ENCODE data around the gene SEMA5A. TPM values are rescaled to one million over a fixed set of nuclear protein-coding genes. Genes with fewer than 3 reads are reported as not detected.

The SEMA5A gene
- total RNA-seq, 3 donors from 2014 or later, result 0.03 to 0.26 (median 0.14) TPM

DNA sequence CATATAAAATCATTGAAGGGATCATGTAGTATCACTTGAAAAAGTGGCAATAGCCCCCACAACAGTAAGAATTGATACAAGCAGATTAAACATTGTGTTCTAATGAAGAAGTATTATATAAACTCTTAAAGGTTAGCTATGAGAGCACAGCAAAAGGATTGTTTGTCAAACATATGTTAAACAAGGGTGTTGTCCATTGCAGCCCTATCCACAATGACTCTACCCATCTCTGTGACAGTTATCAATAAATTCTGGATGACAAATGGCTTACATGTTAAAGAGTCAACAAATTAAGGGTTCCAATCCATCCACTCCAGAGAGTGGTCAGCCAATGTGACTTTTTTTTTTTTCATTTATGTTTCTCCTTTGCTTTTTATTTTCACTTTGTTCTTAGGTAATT, 238.7 kb downstream of the SEMA5A start:
- H3K27me3 Mint-ChIP-seq (ENCODE audit: low read depth), result no peaks in the 10 kb centered on the region
- no peak for DNase-seq
- H3K9me3 Mint-ChIP-seq, result no peaks in the 10 kb centered on the region
- no peak for ATAC-seq
- H3K4me1 Mint-ChIP-seq (ENCODE audit: low read depth), result no peaks in the 10 kb centered on the region
- no peaks in the 10 kb centered on the region for H3K36me3 Mint-ChIP-seq (ENCODE audit: insufficient read depth)
- H3K4me3 Mint-ChIP-seq, result no peak overlapping the region

DNA sequence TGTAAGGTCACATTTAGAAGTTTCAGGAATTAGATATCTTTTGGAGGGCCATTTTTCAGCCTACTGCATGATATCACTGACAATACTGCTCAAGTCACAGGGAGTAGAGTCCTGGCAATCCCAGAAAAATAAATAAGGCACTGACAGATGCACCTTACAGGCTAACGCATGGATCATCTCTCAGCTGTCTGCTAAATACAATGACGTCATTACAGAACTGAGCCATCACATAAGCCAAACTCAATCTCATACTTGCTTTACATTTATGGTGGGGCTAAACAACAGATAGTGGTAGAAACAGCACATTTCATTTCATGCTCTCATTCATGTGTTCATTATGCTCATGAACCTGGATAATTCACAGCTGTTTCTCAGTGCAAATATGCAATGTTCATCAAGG, 243.7 kb downstream of the SEMA5A start:
- peaks cover 7% of the 10 kb centered on the region for H3K9me3 Mint-ChIP-seq
- no peaks in the 10 kb centered on the region for H3K4me1 Mint-ChIP-seq (ENCODE audit: low read depth)
- no peak for ATAC-seq
- no peaks in the 10 kb centered on the region for H3K27me3 Mint-ChIP-seq (ENCODE audit: low read depth)
- DNase-seq, result no peak
- no peak overlapping the region for H3K4me3 Mint-ChIP-seq
- H3K36me3 Mint-ChIP-seq (ENCODE audit: insufficient read depth), result no peaks in the 10 kb centered on the region

DNA sequence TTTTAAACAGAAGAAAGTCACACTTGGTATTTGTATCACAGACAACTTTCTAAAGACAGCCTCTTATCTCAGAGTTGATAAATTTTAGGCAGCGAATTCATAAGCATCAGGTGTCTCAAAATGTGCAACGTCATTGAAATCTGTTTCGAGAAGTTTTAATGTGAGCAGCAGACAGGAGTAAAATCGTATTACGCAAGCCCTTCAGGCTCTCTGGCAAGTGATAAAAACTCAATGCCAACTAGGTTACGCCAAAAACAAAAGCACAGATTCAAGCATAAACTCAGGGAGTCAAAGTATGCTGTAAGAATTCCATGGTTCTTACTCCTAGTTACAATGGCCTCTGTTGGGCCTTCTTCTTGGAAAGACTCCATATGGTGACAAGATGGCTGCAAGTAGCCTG, 244.7 kb downstream of the SEMA5A start:
- ATAC-seq, result no peak
- no peak for DNase-seq
- no peaks in the 10 kb centered on the region for H3K27me3 Mint-ChIP-seq (ENCODE audit: low read depth)
- no peaks in the 10 kb centered on the region for H3K4me1 Mint-ChIP-seq (ENCODE audit: low read depth)
- no peak overlapping the region for H3K4me3 Mint-ChIP-seq
- H3K36me3 Mint-ChIP-seq (ENCODE audit: insufficient read depth), result no peaks in the 10 kb centered on the region
- peaks cover 7% of the 10 kb centered on the region for H3K9me3 Mint-ChIP-seq

DNA sequence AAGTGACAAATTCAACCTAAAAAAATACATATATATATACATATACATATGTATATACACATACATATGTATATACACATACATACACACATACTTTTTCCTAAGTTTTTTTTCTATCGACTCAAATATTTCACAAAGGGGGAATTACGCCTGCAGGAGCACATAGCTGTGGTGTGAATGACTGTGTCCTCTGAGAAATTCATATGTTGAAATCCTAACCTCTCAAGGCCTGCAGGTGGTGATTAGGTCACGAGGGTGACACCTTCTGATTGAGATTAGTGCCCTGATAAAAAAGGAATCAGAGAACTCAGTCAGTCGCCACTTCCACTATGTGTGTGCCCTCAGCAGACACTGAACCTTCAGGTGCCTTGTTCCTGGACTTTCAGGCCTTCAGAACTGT, 248.7 kb downstream of the SEMA5A start:
- Mint-ChIP-seq H3K27me3 (ENCODE audit: low read depth) (no peaks in the 10 kb centered on the region), H3K4me3 (no peak overlapping the region), H3K9me3 (peaks cover 12% of the 10 kb centered on the region), H3K36me3 (ENCODE audit: insufficient read depth) (no peaks in the 10 kb centered on the region), H3K4me1 (ENCODE audit: low read depth) (no peaks in the 10 kb centered on the region)
- DNase-seq, result no peak
- ATAC-seq, result no peak

DNA sequence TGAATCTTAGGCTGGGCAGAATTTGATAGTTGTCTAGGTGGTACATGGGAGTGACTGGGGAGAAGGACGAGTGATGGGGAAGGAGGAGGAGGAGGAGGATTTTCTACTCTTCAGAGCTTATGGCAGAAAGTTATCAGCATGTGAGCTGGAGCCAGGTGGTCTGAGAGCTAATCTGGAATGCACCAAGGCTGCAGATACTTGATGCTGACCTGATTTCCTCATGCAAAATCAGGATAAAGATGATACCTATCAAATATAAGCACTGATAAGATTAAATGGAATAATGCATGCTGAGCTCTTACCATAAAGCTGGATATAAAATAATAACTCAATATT, 250.4 kb downstream of the SEMA5A start:
- Mint-ChIP-seq H3K4me1 (ENCODE audit: low read depth) (no peaks in the 10 kb centered on the region), H3K4me3 (no peak overlapping the region)

DNA sequence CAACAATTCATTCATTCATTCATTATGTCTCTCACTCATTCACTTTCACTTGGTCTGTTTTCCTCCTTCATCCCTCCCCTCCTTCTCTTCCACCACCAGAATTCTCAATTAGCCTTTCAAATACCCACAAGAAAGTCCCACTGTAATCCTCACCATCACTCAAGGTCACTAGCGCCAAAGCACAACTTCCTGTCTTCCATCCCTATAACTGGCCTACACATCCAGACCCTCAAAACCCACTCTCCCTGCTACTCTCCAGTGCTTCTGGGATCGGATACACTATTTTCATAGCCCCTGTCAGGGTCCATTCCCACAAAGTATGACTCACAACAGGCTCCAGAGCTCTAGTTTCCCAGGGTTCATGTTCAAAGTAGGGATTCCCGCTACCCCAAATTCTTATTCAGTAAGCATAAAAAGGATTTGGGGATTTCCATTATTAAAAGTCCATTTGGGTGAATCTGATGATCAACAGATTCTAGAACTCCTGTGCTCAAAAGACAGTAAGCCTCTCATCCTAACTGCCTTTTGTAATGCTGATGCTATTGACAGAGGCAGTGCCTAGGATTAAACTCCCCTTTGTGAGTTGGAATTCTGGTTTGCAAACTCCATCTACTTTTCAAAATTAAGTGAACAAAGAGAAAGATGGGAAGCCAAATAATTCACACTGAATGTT, 250.9 kb downstream of the SEMA5A start:
- no peak for ATAC-seq

More for the DNA sequence above, 250.4 kb downstream of the SEMA5A start:
- Mint-ChIP-seq H3K9me3 (peaks cover 12% of the 10 kb centered on the region), H3K27me3 (ENCODE audit: low read depth) (no peaks in the 10 kb centered on the region), H3K36me3 (ENCODE audit: insufficient read depth) (no peaks in the 10 kb centered on the region)
- DNase-seq (no peak), ATAC-seq (no peak)

DNA sequence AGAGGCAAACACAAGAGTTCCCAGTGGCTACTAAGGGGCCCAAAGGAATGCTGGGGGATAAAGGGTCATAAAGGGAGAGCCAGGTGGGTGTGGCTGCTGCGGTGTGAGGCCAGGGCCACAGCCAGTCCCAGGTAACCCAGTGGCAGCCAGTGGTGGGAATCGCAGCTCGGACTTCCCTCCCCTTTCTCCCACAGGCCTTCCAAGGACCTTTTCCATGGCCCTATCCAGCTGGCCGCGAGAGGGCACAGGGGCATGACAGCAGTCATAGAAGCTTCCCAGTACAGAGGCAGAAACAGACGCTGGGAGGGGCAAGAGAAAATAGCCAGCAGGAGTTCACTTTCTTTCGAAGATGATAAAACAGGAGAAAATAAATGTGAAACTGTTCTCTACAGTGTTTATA, 257.6 kb downstream of the SEMA5A start:
- Mint-ChIP-seq H3K36me3 (ENCODE audit: insufficient read depth) (no peaks in the 10 kb centered on the region), H3K4me3 (no peak overlapping the region), H3K9me3 (no peaks in the 10 kb centered on the region), H3K4me1 (ENCODE audit: low read depth) (no peaks in the 10 kb centered on the region), H3K27me3 (ENCODE audit: low read depth) (no peaks in the 10 kb centered on the region)
- DNase-seq (no peak), ATAC-seq (no peak)

More for the DNA sequence above, 250.9 kb downstream of the SEMA5A start:
- H3K9me3 Mint-ChIP-seq, result peaks cover 12% of the 10 kb centered on the region
- no peaks in the 10 kb centered on the region for H3K27me3 Mint-ChIP-seq (ENCODE audit: low read depth)
- no peak overlapping the region for H3K4me3 Mint-ChIP-seq
- DNase-seq, result no peak
- no peaks in the 10 kb centered on the region for H3K36me3 Mint-ChIP-seq (ENCODE audit: insufficient read depth)
- H3K4me1 Mint-ChIP-seq (ENCODE audit: low read depth), result no peaks in the 10 kb centered on the region

DNA sequence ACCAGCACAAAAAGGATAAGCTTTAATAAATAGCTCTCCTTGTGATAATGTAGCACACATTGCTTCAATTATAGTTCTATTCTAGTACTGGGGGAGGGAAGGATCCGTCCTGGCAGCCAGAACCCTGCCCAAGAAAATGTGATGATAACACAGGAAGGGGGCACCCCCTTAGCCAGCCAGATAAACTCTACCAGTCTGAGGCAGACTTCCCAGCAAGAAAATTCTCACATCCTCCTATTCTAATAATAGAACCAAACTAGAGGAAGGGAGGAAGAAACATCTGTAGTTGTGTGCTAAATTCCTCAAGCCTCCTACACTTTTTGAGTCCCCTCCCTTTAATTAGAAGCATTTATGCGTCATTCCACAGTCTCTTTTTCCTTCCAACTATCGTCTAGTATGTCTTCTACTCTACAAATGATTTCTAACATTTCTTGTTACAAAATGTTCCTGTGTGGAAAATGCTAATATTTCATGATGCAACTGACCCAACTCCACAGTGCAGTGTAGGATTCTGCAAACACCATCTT, 261.0 kb downstream of the SEMA5A start:
- Mint-ChIP-seq H3K27me3 (ENCODE audit: low read depth) (no peaks in the 10 kb centered on the region), H3K4me3 (no peak overlapping the region), H3K9me3 (peaks cover 3% of the 10 kb centered on the region), H3K4me1 (ENCODE audit: low read depth) (no peaks in the 10 kb centered on the region), H3K36me3 (ENCODE audit: insufficient read depth) (no peaks in the 10 kb centered on the region)
- DNase-seq (no peak), ATAC-seq (no peak)

DNA sequence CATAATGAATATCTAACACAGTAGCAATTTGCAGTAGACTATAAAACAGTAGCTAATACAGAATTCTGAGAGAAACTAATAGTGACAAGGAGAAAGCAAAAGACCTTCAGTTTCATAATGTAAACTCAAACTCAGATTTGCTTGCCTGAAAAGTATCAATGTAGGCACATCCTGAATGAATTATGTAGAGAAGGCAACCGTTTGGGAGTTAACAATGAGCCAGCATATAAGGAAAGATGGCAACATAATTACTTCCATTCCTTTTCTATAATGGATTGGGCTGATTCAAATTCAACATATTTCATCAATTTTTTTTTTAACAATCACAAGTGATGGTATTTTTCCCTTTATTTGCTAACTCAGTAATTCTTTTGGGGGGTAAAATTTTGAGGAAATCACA, 261.6 kb downstream of the SEMA5A start:
- Mint-ChIP-seq H3K9me3 (peaks cover 3% of the 10 kb centered on the region), H3K4me3 (no peak overlapping the region), H3K36me3 (ENCODE audit: insufficient read depth) (no peaks in the 10 kb centered on the region), H3K4me1 (ENCODE audit: low read depth) (no peaks in the 10 kb centered on the region), H3K27me3 (ENCODE audit: low read depth) (no peaks in the 10 kb centered on the region)
- no peak for ATAC-seq
- DNase-seq, result no peak

DNA sequence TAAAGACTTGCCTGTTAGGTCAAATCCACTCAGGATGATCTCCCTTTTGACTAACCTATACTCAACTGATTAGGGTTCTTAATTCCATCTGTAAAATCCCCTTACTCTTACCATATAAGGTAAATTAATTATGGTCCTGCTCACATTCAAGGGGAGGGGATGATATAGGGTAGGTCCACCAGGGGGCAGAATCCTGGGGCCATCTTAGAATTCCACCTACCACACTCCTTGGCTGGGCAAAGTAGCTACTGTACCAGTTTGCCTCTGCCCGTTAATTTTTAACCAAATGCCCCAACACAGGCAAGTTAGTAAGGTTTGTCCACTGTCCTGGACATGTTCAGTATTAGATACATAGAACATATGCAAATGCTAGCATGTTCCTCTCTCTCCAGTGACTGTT, 262.4 kb downstream of the SEMA5A start:
- ATAC-seq (no peak), DNase-seq (no peak)
- Mint-ChIP-seq H3K9me3 (peaks cover 3% of the 10 kb centered on the region), H3K4me3 (no peak overlapping the region), H3K36me3 (ENCODE audit: insufficient read depth) (no peaks in the 10 kb centered on the region), H3K4me1 (ENCODE audit: low read depth) (no peaks in the 10 kb centered on the region), H3K27me3 (ENCODE audit: low read depth) (no peaks in the 10 kb centered on the region)

DNA sequence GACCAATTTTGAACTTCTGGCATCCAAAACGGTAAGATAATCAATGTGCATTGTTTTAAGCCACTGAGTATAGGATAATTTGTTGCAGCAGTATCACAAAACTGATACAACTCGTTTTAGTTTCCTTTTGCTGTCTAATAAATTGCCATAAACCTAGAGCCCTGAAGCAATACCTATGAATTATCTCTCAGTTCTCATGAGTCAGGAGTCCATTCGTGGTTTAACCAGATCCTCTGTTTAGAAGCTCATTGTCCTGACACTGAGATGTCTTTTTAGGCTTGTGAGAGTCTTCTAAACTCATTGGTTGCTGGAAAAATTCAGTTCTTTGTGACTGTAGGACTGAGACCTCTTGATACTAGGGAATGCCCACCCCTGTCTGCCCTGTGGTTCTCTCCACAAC, 262.9 kb downstream of the SEMA5A start:
- no peaks in the 10 kb centered on the region for H3K4me1 Mint-ChIP-seq (ENCODE audit: low read depth)
- peaks cover 6% of the 10 kb centered on the region for H3K9me3 Mint-ChIP-seq
- no peaks in the 10 kb centered on the region for H3K36me3 Mint-ChIP-seq (ENCODE audit: insufficient read depth)
- DNase-seq (no peak), ATAC-seq (no peak)
- H3K4me3 Mint-ChIP-seq, result no peak overlapping the region
- H3K27me3 Mint-ChIP-seq (ENCODE audit: low read depth), result no peaks in the 10 kb centered on the region

DNA sequence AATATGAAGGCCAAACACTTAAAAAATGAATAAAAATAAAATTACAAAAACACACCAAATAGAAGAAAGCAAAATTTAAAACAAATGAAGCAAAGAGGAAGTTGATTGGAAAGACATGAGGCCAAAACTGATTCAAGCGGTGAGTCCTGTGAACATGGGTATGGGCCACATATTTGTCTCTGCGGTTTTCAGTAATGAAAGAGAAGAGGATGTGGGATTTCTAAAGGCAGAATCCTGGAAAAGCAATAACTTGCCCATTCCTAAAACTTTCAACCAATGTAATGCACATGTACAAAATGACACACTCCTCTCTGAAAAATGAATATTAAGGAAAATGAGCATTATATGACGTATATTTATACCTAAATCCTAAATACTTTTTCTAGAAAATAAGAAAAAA, 263.7 kb downstream of the SEMA5A start:
- Mint-ChIP-seq H3K9me3 (peaks cover 7% of the 10 kb centered on the region), H3K27me3 (ENCODE audit: low read depth) (no peaks in the 10 kb centered on the region), H3K4me3 (no peak overlapping the region), H3K4me1 (ENCODE audit: low read depth) (no peaks in the 10 kb centered on the region), H3K36me3 (ENCODE audit: insufficient read depth) (no peaks in the 10 kb centered on the region)
- DNase-seq, result no peak
- ATAC-seq, result no peak

DNA sequence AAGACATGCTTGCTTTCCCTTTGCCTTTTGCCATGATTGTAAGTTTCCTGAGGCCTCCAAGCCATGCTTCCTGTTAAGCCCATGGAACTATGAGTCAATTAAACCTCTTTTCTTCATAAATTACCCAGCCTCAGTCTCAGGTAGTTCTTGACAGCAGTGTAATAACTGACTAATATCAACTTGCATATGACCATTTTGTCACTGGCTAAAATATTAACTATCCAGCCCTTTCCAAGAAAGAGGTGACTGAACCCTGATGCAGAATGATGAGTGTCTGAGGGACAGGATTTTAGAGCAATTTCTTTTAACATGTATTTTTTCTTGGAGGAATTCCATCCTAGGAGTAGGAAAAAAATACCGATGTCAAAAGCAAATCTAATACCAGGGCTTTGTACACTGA, 266.1 kb downstream of the SEMA5A start:
- no peak for ATAC-seq
- no peak overlapping the region for H3K4me3 Mint-ChIP-seq
- no peak for DNase-seq
- H3K9me3 Mint-ChIP-seq, result peaks cover 10% of the 10 kb centered on the region
- H3K36me3 Mint-ChIP-seq (ENCODE audit: insufficient read depth), result no peaks in the 10 kb centered on the region
- no peaks in the 10 kb centered on the region for H3K27me3 Mint-ChIP-seq (ENCODE audit: low read depth)
- H3K4me1 Mint-ChIP-seq (ENCODE audit: low read depth), result no peaks in the 10 kb centered on the region

DNA sequence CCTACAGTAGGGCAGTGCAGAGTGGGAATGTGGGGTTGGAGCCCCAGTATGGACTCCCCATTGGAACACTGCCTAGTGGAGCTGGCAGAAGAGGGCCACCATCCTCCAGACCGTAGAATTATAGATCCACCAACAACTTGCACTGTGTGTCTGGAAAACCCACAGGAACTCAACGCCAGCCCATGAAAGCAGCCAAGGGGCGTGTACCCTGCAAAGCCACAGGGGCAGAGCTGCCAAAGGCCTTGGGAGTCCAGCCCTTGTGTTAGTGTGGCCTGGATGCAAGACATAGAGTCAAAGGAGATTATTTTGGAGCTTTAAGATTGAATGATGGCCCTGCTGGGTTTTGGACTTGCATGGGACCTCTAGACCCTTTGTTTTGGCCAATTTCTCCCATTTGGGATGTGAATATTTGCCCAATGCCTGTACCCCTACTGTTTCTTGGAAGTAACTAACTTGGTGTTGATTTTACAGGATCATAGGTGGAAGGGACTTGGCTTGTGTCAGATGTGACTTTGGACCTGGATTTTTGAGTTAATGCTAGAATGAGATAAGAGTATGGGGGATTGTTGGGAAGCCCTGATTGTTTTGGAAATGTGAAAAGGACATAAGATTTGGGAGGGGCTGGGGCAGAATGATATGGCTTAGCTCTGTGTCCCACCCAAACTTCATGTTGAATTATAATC, 266.8 kb downstream of the SEMA5A start:
- Mint-ChIP-seq H3K27me3 (ENCODE audit: low read depth) (no peaks in the 10 kb centered on the region), H3K36me3 (ENCODE audit: insufficient read depth) (no peaks in the 10 kb centered on the region), H3K9me3 (peaks cover 15% of the 10 kb centered on the region), H3K4me1 (ENCODE audit: low read depth) (no peaks in the 10 kb centered on the region), H3K4me3 (no peak overlapping the region)
- ATAC-seq, result no peak
- DNase-seq, result no peak

DNA sequence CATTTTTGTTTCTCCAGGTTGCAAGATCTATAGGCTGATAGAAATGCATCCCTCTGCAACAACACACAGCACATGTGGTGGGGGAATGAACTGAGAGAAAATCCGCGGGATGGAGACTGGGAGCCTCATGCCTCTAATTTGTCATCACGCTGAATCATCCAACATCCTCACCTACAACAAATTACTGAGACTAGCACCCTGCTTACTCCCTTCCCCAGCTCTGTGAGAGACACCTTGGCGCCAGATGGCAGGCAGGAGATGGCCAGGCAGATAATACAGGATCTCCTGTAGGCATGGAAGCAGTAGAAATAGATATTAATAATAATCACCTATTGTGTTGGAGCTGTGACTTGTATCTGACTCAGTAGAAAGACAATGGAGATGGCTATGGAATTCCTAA, 276.9 kb downstream of the SEMA5A start:
- Mint-ChIP-seq H3K36me3 (ENCODE audit: insufficient read depth) (no peaks in the 10 kb centered on the region), H3K4me3 (no peak overlapping the region), H3K27me3 (ENCODE audit: low read depth) (no peaks in the 10 kb centered on the region), H3K4me1 (ENCODE audit: low read depth) (no peaks in the 10 kb centered on the region), H3K9me3 (peaks cover 6% of the 10 kb centered on the region)
- DNase-seq (no peak), ATAC-seq (no peak)

All from activated T-cell treated with anti-CD3 and anti-CD28 coated beads, Interleukin-2, amount 50 U/mL, for 4 hours (primary cell).